ENCODE measurements around the gene TMEM174.

Gene TMEM174

DNA sequence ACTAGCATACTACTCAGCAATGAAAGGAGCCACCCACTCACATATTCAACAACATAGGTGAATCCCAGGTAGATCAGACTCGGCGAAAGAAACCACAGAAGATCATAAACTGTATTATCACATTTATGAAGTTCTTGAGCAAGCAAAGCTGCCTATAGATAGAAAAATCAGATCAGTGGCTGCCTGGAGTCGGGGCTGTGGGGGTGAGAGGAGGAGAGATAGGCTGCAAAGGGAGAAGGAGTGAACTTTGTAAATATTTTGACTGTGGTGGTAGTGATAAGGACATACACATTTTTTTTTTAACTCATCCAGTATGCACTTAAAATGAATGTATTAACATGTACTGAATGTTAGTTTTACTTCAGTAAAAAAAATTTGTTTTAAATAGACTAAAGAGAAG, 23.5 kb upstream of the TMEM174 start:
- Histone ChIP-seq H4K91ac (ENCODE audit: low read length) (no peak overlapping the region), H2AFZ (ENCODE audit: low read depth, low read length) (no peak overlapping the region), H2AK5ac (ENCODE audit: low read length, severe bottlenecking) (peak overlapping the region; percentile 74), H3K27me3 (ENCODE audit: control insufficient read depth in 1 of 2, insufficient read depth in 1 of 2, low read length in 2 of 2) (peaks cover 0 to 4% of the 10 kb centered on the region in 2 experiments), H2BK12ac (ENCODE audit: low read length in 2 of 2) (no peak overlapping the region), H3K4me1 (ENCODE audit: control insufficient read depth, insufficient read depth, low read depth, low read length) (peaks cover 22% of the 10 kb centered on the region), H3K14ac (ENCODE audit: low read length in 2 of 2) (no peak overlapping the region), H3K9ac (ENCODE audit: low read length) (no peak overlapping the region), H3K4ac (ENCODE audit: low read depth in 1 of 2, low read length in 2 of 2) (no peak overlapping the region), H3K18ac (ENCODE audit: low read depth in 1 of 2, low read length in 2 of 2) (no peak overlapping the region), H3K9me3 (ENCODE audit: control insufficient read depth, low read length) (no peaks in the 10 kb centered on the region), H2BK5ac (ENCODE audit: low read depth, low read length, poor library complexity, severe bottlenecking) (no peak overlapping the region), H3K36me3 (ENCODE audit: control insufficient read depth in 1 of 2, insufficient read depth in 2 of 2, low read depth in 1 of 2, low read length in 2 of 2) (no peaks in the 10 kb centered on the region), H2BK15ac (ENCODE audit: low read depth, poor library complexity, severe bottlenecking) (no peak overlapping the region), H3K27ac (ENCODE audit: low read length, poor library complexity, severe bottlenecking) (no peak overlapping the region), H3K79me1 (replicated peaks; ENCODE audit: low read length, poor library complexity, severe bottlenecking) (no peaks in the 10 kb centered on the region), H3K23ac (ENCODE audit: low read length in 2 of 2) (no peak overlapping the region), H4K8ac (ENCODE audit: low read length) (no peak overlapping the region), H3K4me3 (ENCODE audit: insufficient read depth in 1 of 2, low read depth in 1 of 2, low read length in 2 of 2) (no peak overlapping the region), H2BK120ac (ENCODE audit: low read depth, low read length) (no peak overlapping the region), H3K4me2 (ENCODE audit: low read length, poor library complexity, severe bottlenecking) (no peak overlapping the region)
- DNase-seq = no peak
- WGBS = 56% methylated on average over 1 of the region's 3 CpGs

DNA sequence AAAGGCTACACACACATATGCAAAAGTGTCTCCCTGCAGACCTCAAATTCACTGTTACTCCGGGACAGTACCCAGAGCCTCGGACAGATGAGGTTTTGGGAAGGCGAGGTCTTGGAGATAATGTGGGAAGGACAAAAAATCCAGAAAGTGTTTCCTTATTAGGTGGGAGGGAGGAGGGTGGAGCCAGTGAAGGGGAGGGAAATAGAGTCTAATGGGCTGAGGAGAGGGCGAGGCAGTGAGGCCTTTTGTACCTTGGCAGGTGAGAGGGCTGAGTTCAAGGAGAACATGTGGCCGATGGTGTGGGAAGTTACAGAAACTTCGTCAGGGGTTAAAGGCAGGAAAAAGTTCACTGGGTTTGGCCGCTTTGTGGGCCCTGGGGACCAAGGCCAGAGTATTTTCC, 22.1 kb upstream of the TMEM174 start:
- Histone ChIP-seq H3K4ac (ENCODE audit: low read depth in 1 of 2, low read length in 2 of 2) (no peak overlapping the region), H3K27me3 (ENCODE audit: control insufficient read depth in 1 of 2, insufficient read depth in 1 of 2, low read length in 2 of 2) (peaks cover 0 to 4% of the 10 kb centered on the region in 2 experiments), H3K27ac (ENCODE audit: low read length, poor library complexity, severe bottlenecking) (peak overlapping the region; percentile 86), H2BK12ac (ENCODE audit: low read length in 2 of 2) (no peak overlapping the region), H3K36me3 (ENCODE audit: control insufficient read depth in 1 of 2, insufficient read depth in 2 of 2, low read depth in 1 of 2, low read length in 2 of 2) (no peaks in the 10 kb centered on the region), H3K9me3 (ENCODE audit: control insufficient read depth, low read length) (no peaks in the 10 kb centered on the region), H3K18ac (ENCODE audit: low read depth in 1 of 2, low read length in 2 of 2) (no peak overlapping the region), H2AK5ac (ENCODE audit: low read length, severe bottlenecking) (peak overlapping the region; percentile 92), H2BK120ac (ENCODE audit: low read depth, low read length) (no peak overlapping the region), H3K9ac (ENCODE audit: low read length) (no peak overlapping the region), H3K4me1 (ENCODE audit: control insufficient read depth, insufficient read depth, low read depth, low read length) (peaks cover 28% of the 10 kb centered on the region), H4K91ac (ENCODE audit: low read length) (no peak overlapping the region), H2BK5ac (ENCODE audit: low read depth, low read length, poor library complexity, severe bottlenecking) (peak overlapping the region; percentile 59), H3K4me3 (ENCODE audit: insufficient read depth in 1 of 2, low read depth in 1 of 2, low read length in 2 of 2) (no peak overlapping the region), H3K23ac (ENCODE audit: low read length in 2 of 2) (no peak overlapping the region), H2BK15ac (ENCODE audit: low read depth, poor library complexity, severe bottlenecking) (no peak overlapping the region), H2AFZ (ENCODE audit: low read depth, low read length) (no peak overlapping the region), H3K14ac (ENCODE audit: low read length in 2 of 2) (no peak overlapping the region), H3K4me2 (ENCODE audit: low read length, poor library complexity, severe bottlenecking) (no peak overlapping the region), H4K8ac (ENCODE audit: low read length) (no peak overlapping the region), H3K79me1 (replicated peaks; ENCODE audit: low read length, poor library complexity, severe bottlenecking) (no peaks in the 10 kb centered on the region)
- no peak for DNase-seq
- 84% methylated on average over 7 of the region's 7 CpGs for WGBS

DNA sequence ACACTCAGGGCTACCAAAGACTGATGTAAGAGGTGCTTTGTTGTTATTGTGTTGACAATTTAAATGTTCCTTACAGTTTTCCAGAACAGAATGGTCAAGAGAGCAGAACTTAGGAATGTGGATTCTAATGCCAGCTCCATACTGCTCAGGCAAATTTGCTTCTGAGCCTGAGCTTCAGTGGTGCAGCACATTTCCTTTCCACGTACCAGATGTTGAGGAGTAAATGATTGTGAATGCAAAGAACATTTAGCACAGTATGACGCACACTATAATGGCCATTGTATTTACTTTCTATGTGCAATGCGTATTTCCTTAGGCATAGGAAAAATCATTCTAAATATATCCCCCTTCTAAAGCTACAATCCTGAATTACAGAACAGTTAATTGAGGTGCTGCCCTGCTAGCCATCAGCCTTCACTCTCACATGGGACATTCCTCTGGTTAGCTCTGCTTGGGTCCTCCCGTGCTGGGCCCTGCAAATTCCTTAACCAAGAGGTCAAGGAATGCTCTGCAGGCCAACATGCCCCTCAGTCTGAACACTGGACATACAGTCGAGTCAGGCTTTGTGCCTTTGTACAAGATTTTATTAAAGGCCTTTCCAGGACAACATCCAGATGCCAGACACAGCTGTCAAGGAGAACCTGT, 21.1 kb upstream of the TMEM174 start:
- Histone ChIP-seq H3K27ac (ENCODE audit: low read length, poor library complexity, severe bottlenecking) (peak overlapping the region; percentile 86), H3K4me2 (ENCODE audit: low read length, poor library complexity, severe bottlenecking) (no peak overlapping the region), H3K4ac (ENCODE audit: low read depth in 1 of 2, low read length in 2 of 2) (no peak overlapping the region), H2AFZ (ENCODE audit: low read depth, low read length) (no peak overlapping the region), H2BK15ac (ENCODE audit: low read depth, poor library complexity, severe bottlenecking) (no peak overlapping the region), H3K14ac (ENCODE audit: low read length in 2 of 2) (no peak overlapping the region), H2AK5ac (ENCODE audit: low read length, severe bottlenecking) (peak overlapping the region; percentile 92), H3K4me1 (ENCODE audit: control insufficient read depth, insufficient read depth, low read depth, low read length) (peaks cover 32% of the 10 kb centered on the region), H2BK12ac (ENCODE audit: low read length in 2 of 2) (no peak overlapping the region), H3K18ac (ENCODE audit: low read depth in 1 of 2, low read length in 2 of 2) (no peak overlapping the region), H2BK120ac (ENCODE audit: low read depth, low read length) (no peak overlapping the region), H3K4me3 (ENCODE audit: insufficient read depth in 1 of 2, low read depth in 1 of 2, low read length in 2 of 2) (no peak overlapping the region), H3K79me1 (replicated peaks; ENCODE audit: low read length, poor library complexity, severe bottlenecking) (no peaks in the 10 kb centered on the region), H4K8ac (ENCODE audit: low read length) (no peak overlapping the region), H3K36me3 (ENCODE audit: control insufficient read depth in 1 of 2, insufficient read depth in 2 of 2, low read depth in 1 of 2, low read length in 2 of 2) (no peaks in the 10 kb centered on the region), H4K91ac (ENCODE audit: low read length) (no peak overlapping the region), H3K9ac (ENCODE audit: low read length) (no peak overlapping the region), H2BK5ac (ENCODE audit: low read depth, low read length, poor library complexity, severe bottlenecking) (peak overlapping the region; percentile 89), H3K27me3 (ENCODE audit: control insufficient read depth in 1 of 2, insufficient read depth in 1 of 2, low read length in 2 of 2) (no peaks in the 10 kb centered on the region), H3K9me3 (ENCODE audit: control insufficient read depth, low read length) (no peaks in the 10 kb centered on the region), H3K23ac (ENCODE audit: low read length in 2 of 2) (no peak overlapping the region)
- DNase-seq = peak; percentile 6
- WGBS = 71% methylated on average over 5 of the region's 5 CpGs

DNA sequence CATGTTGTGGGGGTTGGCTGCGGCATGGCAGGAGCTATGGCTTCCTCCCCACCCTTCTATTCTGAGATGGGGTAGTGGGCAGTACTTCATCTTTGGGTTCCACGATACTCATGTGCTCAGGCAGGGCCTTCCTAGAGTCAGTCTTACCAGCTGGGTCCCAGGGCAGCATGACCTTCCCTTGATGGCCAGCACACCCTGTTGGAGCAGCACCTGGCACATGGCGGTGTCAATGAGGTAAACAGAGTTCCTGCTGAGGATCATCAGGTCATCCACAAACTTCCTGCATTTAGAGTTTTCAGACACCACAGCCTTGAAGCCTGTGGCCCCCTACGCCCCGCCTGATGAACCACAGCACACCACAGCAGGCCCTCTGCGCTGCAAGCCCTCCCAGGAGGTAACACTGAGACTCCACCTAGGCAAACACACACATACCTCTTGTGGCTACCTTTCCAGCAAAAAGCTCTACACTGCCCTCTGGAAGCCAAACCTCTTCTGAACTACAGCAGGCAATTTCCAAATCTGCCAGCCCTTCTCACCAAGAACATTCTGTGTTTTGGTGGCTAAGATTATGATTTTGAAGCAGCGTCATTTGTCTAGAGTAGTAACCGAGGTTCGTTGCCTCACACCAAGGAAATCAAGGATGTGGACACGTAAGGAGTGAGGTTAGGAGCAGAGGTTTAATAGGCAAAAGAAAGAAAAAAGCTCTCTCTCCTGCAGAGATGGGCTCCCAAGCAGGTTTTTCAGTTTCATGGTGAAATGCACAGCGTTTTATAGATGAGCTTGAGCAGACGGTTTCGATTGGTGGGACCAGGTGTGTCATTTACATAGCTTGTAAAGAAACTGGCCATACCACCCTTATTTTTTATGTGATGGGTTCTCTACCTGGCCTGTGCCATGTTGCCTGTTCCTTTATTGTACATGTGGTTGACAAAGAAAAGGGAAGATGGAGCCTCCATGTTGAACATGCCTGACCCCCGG, 20.3 kb upstream of the TMEM174 start:
- WGBS = 81% methylated on average over 14 of the region's 14 CpGs
- no peak overlapping the region for H3K18ac ChIP-seq (ENCODE audit: low read depth in 1 of 2, low read length in 2 of 2)
- DNase-seq = no peak

More for the DNA sequence above, 20.3 kb upstream of the TMEM174 start:
- no peak overlapping the region for H4K8ac ChIP-seq (ENCODE audit: low read length)
- no peak overlapping the region for H3K4me3 ChIP-seq (ENCODE audit: insufficient read depth in 1 of 2, low read depth in 1 of 2, low read length in 2 of 2)
- no peak overlapping the region for H3K23ac ChIP-seq (ENCODE audit: low read length in 2 of 2)
- peak overlapping the region; percentile 40 for H4K91ac ChIP-seq (ENCODE audit: low read length)
- H2BK15ac ChIP-seq (ENCODE audit: low read depth, poor library complexity, severe bottlenecking) = no peak overlapping the region
- no peaks in the 10 kb centered on the region for H3K27me3 ChIP-seq (ENCODE audit: control insufficient read depth in 1 of 2, insufficient read depth in 1 of 2, low read length in 2 of 2)
- peak overlapping the region; percentile 89 for H2BK5ac ChIP-seq (ENCODE audit: low read depth, low read length, poor library complexity, severe bottlenecking)
- H3K9ac ChIP-seq (ENCODE audit: low read length) = no peak overlapping the region
- H3K9me3 ChIP-seq (ENCODE audit: control insufficient read depth, low read length) = no peaks in the 10 kb centered on the region
- peaks cover 33% of the 10 kb centered on the region for H3K4me1 ChIP-seq (ENCODE audit: control insufficient read depth, insufficient read depth, low read depth, low read length)
- H2AFZ ChIP-seq (ENCODE audit: low read depth, low read length) = no peak overlapping the region
- H2BK12ac ChIP-seq (ENCODE audit: low read length in 2 of 2) = no peak overlapping the region
- H3K4ac ChIP-seq (ENCODE audit: low read depth in 1 of 2, low read length in 2 of 2) = no peak overlapping the region
- peak overlapping the region; percentile 86 for H3K27ac ChIP-seq (ENCODE audit: low read length, poor library complexity, severe bottlenecking)
- no peak overlapping the region for H3K4me2 ChIP-seq (ENCODE audit: low read length, poor library complexity, severe bottlenecking)
- H3K36me3 ChIP-seq (ENCODE audit: control insufficient read depth in 1 of 2, insufficient read depth in 2 of 2, low read depth in 1 of 2, low read length in 2 of 2) = no peaks in the 10 kb centered on the region
- no peak overlapping the region for H3K14ac ChIP-seq (ENCODE audit: low read length in 2 of 2)
- peak overlapping the region; percentile 84 for H2AK5ac ChIP-seq (ENCODE audit: low read length, severe bottlenecking)
- no peak overlapping the region for H2BK120ac ChIP-seq (ENCODE audit: low read depth, low read length)
- no peaks in the 10 kb centered on the region for H3K79me1 ChIP-seq (replicated peaks; ENCODE audit: low read length, poor library complexity, severe bottlenecking)
